Fibroblast of lung (primary cell): ENCODE data around the gene CENPF. TPM values are rescaled to one million over a fixed set of nuclear protein-coding genes. Genes with fewer than 3 reads are reported as not detected.

Source experiments
- DNase-seq, 2 donors: peaks; one replicate each; pipeline versions ENCODE4 v3.0.0 to v3.0.0-alpha.2; 2010; ENCODE audit warnings: low read depth in 2 of 2
- H2AFZ ChIP-seq: 2 replicates; pipeline ENCODE4 v1.5.1; 2012; ENCODE audit warnings: low read length, control low read depth, inconsistent platforms
- H3K27ac ChIP-seq: 2 replicates; pipeline ENCODE4 v1.5.1; 2011; ENCODE audit warnings: low read length, control low read depth; ENCODE audit not compliant: insufficient read depth
- H3K27me3 ChIP-seq: 2 replicates; pipeline ENCODE4 v1.5.1; 2011; ENCODE audit warnings: mild to moderate bottlenecking, low read length; ENCODE audit not compliant: control insufficient read depth, insufficient read depth
- H3K36me3 ChIP-seq: 2 replicates; pipeline ENCODE4 v1.5.1; 2011; ENCODE audit warnings: low read length; ENCODE audit not compliant: control insufficient read depth, insufficient read depth
- H3K4me1 ChIP-seq: 2 replicates; pipeline ENCODE4 v1.5.1; 2011; ENCODE audit warnings: low read length; ENCODE audit not compliant: control insufficient read depth, insufficient read depth; ENCODE audit errors: extremely low read depth
- H3K4me2 ChIP-seq: 2 replicates; pipeline ENCODE4 v1.5.1; 2011; ENCODE audit warnings: low read length, control low read depth; ENCODE audit not compliant: insufficient read depth; ENCODE audit errors: extremely low read depth
- H3K4me3 ChIP-seq, 4 experiments: fragments of 200-600 bp in 1 of 4; sonication (generic) in 1 of 4; replicated peaks in 1 of 4; 2 replicates each; pipeline ENCODE4 v1.5.1; 2011 to 2016; ENCODE audit warnings: low read length in 4 of 4, low read depth in 3 of 4, mild to moderate bottlenecking in 3 of 4, control low read depth in 2 of 4, inconsistent platforms in 1 of 4, mixed read lengths in 1 of 4; ENCODE audit not compliant: insufficient read depth in 1 of 4; ENCODE audit errors: control extremely low read depth in 1 of 4
- H3K79me2 ChIP-seq: 2 replicates; pipeline ENCODE4 v1.5.1; 2012; ENCODE audit warnings: mild to moderate bottlenecking, low read length, inconsistent platforms; ENCODE audit not compliant: control insufficient read depth, insufficient read depth
- H3K9ac ChIP-seq: 2 replicates; pipeline ENCODE4 v1.5.1; 2011; ENCODE audit warnings: mild to moderate bottlenecking, low read length, control low read depth; ENCODE audit not compliant: insufficient read depth
- H3K9me3 ChIP-seq: 2 replicates; pipeline ENCODE4 v1.5.1; 2012; ENCODE audit warnings: low read depth, low read length; ENCODE audit not compliant: control insufficient read depth, insufficient read depth
- H4K20me1 ChIP-seq: 2 replicates; pipeline ENCODE4 v1.5.1; 2011; ENCODE audit warnings: low read length; ENCODE audit not compliant: control insufficient read depth, insufficient read depth; ENCODE audit errors: extremely low read depth
- EZH2 ChIP-seq: IDR thresholded peaks from 2 replicates; pipeline ENCODE4 v1.5.1; 2012; ENCODE audit warnings: low read length, control low read depth, mild to moderate bottlenecking; ENCODE audit errors: missing control alignments
- polyA plus RNA-seq, 2 donors: library from polyadenylated mRNA; depleted of rRNA in 1 of 2; stranded (reverse) in 1 of 2; unstranded in 1 of 2; fragments of >200 nt; gene quantifications; 2 replicates each; pipeline ENCODE4 v1.2.1, GENCODE V29; 2011 to 2012; ENCODE audit warnings: missing spikeins in 1 of 2
- total RNA-seq: library from RNA; depleted of rRNA; stranded (reverse); fragments of >200 nt; gene quantifications from 2 replicates; pipeline ENCODE4 v1.2.1, GENCODE V29; 2014
- TF ChIP-seq, protein P1 (sequence below), 2 donors: IDR thresholded peaks in 1 of 2; conservative IDR thresholded peaks in 1 of 2; 1 replicate in 1 of 2; 2 replicates in 1 of 2; pipeline ENCODE4 v1.5.1; 2011 to 2012; ENCODE audit warnings: low read length in 2 of 2, control low read depth in 1 of 2, inconsistent platforms in 1 of 2, low read depth in 1 of 2, mild to moderate bottlenecking in 1 of 2

The CENPF gene
- total and polyA plus RNA-seq, 2 donors (not counting 1 experiment from before 2014, with no cell fraction given): 12.0 to 13.2 TPM

DNA sequence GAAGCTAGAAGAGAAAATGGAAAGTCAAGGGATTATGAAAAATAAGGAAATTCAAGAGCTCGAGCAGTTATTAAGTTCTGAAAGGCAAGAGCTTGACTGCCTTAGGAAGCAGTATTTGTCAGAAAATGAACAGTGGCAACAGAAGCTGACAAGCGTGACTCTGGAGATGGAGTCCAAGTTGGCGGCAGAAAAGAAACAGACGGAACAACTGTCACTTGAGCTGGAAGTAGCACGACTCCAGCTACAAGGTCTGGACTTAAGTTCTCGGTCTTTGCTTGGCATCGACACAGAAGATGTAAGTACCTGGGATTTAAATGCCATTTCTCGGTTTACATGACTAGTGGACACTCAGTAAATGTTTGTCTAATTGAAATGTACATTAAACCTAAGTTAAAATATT lies 40.0 kb downstream of the CENPF start:
- no peak for TF ChIP-seq EZH2
- TF ChIP-seq, protein P1, sequence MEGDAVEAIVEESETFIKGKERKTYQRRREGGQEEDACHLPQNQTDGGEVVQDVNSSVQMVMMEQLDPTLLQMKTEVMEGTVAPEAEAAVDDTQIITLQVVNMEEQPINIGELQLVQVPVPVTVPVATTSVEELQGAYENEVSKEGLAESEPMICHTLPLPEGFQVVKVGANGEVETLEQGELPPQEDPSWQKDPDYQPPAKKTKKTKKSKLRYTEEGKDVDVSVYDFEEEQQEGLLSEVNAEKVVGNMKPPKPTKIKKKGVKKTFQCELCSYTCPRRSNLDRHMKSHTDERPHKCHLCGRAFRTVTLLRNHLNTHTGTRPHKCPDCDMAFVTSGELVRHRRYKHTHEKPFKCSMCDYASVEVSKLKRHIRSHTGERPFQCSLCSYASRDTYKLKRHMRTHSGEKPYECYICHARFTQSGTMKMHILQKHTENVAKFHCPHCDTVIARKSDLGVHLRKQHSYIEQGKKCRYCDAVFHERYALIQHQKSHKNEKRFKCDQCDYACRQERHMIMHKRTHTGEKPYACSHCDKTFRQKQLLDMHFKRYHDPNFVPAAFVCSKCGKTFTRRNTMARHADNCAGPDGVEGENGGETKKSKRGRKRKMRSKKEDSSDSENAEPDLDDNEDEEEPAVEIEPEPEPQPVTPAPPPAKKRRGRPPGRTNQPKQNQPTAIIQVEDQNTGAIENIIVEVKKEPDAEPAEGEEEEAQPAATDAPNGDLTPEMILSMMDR (conservative IDR thresholded peaks at IDR 0.05 in 1 of 2, IDR thresholded peaks at IDR 0.05 in 1 of 2; ENCODE audit: low read depth in 1 of 2, low read length in 2 of 2): no peak
- H2AFZ ChIP-seq: no peak overlapping the region

DNA sequence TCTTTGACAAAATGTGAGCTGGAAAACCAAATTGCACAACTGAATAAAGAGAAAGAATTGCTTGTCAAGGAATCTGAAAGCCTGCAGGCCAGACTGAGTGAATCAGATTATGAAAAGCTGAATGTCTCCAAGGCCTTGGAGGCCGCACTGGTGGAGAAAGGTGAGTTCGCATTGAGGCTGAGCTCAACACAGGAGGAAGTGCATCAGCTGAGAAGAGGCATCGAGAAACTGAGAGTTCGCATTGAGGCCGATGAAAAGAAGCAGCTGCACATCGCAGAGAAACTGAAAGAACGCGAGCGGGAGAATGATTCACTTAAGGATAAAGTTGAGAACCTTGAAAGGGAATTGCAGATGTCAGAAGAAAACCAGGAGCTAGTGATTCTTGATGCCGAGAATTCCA lies 42.7 kb downstream of the CENPF start:
- Histone ChIP-seq H3K36me3 (peaks cover 4% of the 10 kb centered on the region), H3K4me3 (no peak overlapping the region)

More for the DNA sequence above, 40.0 kb downstream of the CENPF start:
- no peak overlapping the region for H3K4me3 ChIP-seq
- H3K27ac ChIP-seq: no peak overlapping the region
- H3K9ac ChIP-seq: no peak overlapping the region
- peaks cover 1% of the 10 kb centered on the region for H3K36me3 ChIP-seq
- no peaks in the 10 kb centered on the region for H3K4me1 ChIP-seq
- no peaks in the 10 kb centered on the region for H4K20me1 ChIP-seq
- H3K79me2 ChIP-seq: no peaks in the 10 kb centered on the region
- DNase-seq: no peak
- H3K9me3 ChIP-seq: no peaks in the 10 kb centered on the region
- H3K4me2 ChIP-seq: no peak overlapping the region
- no peaks in the 10 kb centered on the region for H3K27me3 ChIP-seq

DNA sequence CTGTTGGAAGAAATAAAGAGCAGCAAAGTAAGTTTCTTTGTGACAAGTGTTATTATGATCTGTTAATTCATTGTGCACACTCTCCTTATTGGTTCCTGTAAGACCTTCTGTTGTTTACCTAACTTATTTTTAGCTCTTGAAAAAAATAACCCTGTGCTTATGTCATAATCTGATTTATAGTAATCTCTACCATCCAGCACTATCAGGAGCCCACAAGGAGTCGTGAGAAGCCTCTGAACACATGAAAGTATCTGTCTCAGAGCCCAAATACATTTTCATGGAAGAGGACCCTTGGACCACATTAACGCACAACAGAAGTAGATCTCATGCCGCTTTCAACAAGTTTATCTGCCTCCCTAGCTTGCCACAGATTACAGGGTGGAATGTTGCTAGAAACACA lies 45.8 kb downstream of the CENPF start:
- TF ChIP-seq, protein P1 (conservative IDR thresholded peaks at IDR 0.05 in 1 of 2, IDR thresholded peaks at IDR 0.05 in 1 of 2; ENCODE audit: low read depth in 1 of 2, low read length in 2 of 2): no peak
- no peak for TF ChIP-seq EZH2
- no peaks in the 10 kb centered on the region for H4K20me1 ChIP-seq
- no peak overlapping the region for H2AFZ ChIP-seq
- H3K4me2 ChIP-seq: no peak overlapping the region
- H3K36me3 ChIP-seq: peaks cover 3% of the 10 kb centered on the region
- DNase-seq: no peak
- no peak overlapping the region for H3K9ac ChIP-seq
- H3K9me3 ChIP-seq: no peaks in the 10 kb centered on the region
- no peaks in the 10 kb centered on the region for H3K27me3 ChIP-seq
- no peaks in the 10 kb centered on the region for H3K4me1 ChIP-seq
- H3K79me2 ChIP-seq: no peaks in the 10 kb centered on the region
- H3K4me3 ChIP-seq: no peak overlapping the region
- no peak overlapping the region for H3K27ac ChIP-seq

More for the DNA sequence above, 42.7 kb downstream of the CENPF start:
- no peaks in the 10 kb centered on the region for H3K9me3 ChIP-seq
- H3K27ac ChIP-seq: no peak overlapping the region
- H3K9ac ChIP-seq: no peak overlapping the region
- no peak overlapping the region for H3K4me2 ChIP-seq
- DNase-seq: no peak
- no peaks in the 10 kb centered on the region for H3K79me2 ChIP-seq
- TF ChIP-seq, protein P1 (conservative IDR thresholded peaks at IDR 0.05 in 1 of 2, IDR thresholded peaks at IDR 0.05 in 1 of 2; ENCODE audit: low read depth in 1 of 2, low read length in 2 of 2): no peak
- no peak for TF ChIP-seq EZH2
- no peak overlapping the region for H2AFZ ChIP-seq
- H3K4me1 ChIP-seq: no peaks in the 10 kb centered on the region
- no peaks in the 10 kb centered on the region for H3K27me3 ChIP-seq
- H4K20me1 ChIP-seq: no peaks in the 10 kb centered on the region
